AG04450 (cell line): ENCODE results near the gene LCMT2. TPM values are rescaled to one million over a fixed set of nuclear protein-coding genes. Genes with fewer than 3 reads are reported as not detected.

Experiments used
- CTCF ChIA-PET: fragments of 300-600, 350-600 bp; formaldehyde crosslinking; extraction: SDS; loops from one replicate; lab custom pipeline; 2022; ENCODE audit warnings: antibody characterized with exemption, inconsistent platforms; lab: Charles Lee
- POLR2A ChIA-PET: fragments of 350-600 bp; formaldehyde crosslinking; extraction: SDS; loops from one replicate; lab custom pipeline; 2021; ENCODE audit warnings: antibody characterized with exemption, inconsistent platforms; lab: Yijun Ruan, JAX
- DNase-seq: peaks from one replicate; pipeline ENCODE4 v3.0.0-alpha.2; 2011; ENCODE audit warnings: low read depth, low spot score
- H3K27ac ChIP-seq: one replicate; pipeline ENCODE4 v1.5.1; 2012; ENCODE audit warnings: low read depth, low read length, control low read depth
- H3K27me3 ChIP-seq: one replicate; pipeline ENCODE4 v1.6.0; 2012; ENCODE audit warnings: low read length; ENCODE audit not compliant: control insufficient read depth, insufficient read depth
- H3K4me3 ChIP-seq: 2 replicates; pipeline ENCODE4 v1.5.1; 2011; ENCODE audit warnings: mild to moderate bottlenecking, low read depth, low read length, control low read depth
- H3K9me3 ChIP-seq: 2 replicates; pipeline ENCODE4 v1.5.1; 2012; ENCODE audit warnings: low read length; ENCODE audit not compliant: control insufficient read depth, insufficient read depth
- polyA plus RNA-seq: library from polyadenylated mRNA; depleted of rRNA; stranded (reverse); fragments of >200 nt; gene quantifications from 2 replicates; pipeline ENCODE4 v1.2.3, GENCODE V29; 2011
- TF ChIP-seq, protein P1 (sequence below): IDR thresholded peaks from 2 replicates; pipeline ENCODE4 v1.5.1; 2011; ENCODE audit warnings: low read depth, low read length, control low read depth, inconsistent platforms

LCMT2 gene
- polyA plus RNA-seq, 1 experiment, result 11.7 TPM

DNA sequence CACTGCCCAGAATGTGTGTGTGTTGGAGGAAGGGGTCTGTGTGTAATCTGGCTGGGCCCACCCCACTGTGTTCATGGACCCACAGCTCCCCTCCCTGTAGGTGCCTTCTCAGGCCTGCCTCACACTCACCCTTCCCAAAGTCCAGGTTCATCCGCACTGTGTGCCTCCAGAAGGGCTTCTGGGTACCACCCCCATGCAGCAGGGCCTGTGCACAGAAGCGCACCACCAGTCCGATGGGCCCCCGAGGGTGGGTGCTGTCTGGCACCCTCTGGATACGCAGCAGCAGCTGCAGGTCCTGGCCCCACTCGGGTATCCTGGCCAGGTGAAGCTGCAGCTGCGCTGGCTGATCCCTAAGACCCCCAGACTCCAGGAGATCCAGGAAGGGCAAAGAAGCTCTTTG, 50.9 kb downstream of the LCMT2 start:
- no peak overlapping the region for H3K4me3 ChIP-seq
- H3K9me3 ChIP-seq, result no peaks in the 10 kb centered on the region
- no peak for DNase-seq
- TF ChIP-seq, protein P1, sequence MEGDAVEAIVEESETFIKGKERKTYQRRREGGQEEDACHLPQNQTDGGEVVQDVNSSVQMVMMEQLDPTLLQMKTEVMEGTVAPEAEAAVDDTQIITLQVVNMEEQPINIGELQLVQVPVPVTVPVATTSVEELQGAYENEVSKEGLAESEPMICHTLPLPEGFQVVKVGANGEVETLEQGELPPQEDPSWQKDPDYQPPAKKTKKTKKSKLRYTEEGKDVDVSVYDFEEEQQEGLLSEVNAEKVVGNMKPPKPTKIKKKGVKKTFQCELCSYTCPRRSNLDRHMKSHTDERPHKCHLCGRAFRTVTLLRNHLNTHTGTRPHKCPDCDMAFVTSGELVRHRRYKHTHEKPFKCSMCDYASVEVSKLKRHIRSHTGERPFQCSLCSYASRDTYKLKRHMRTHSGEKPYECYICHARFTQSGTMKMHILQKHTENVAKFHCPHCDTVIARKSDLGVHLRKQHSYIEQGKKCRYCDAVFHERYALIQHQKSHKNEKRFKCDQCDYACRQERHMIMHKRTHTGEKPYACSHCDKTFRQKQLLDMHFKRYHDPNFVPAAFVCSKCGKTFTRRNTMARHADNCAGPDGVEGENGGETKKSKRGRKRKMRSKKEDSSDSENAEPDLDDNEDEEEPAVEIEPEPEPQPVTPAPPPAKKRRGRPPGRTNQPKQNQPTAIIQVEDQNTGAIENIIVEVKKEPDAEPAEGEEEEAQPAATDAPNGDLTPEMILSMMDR, result no peak
- H3K27me3 ChIP-seq, result peaks cover 21% of the 10 kb centered on the region
- CTCF ChIA-PET, result interaction anchor here (1.3 kb wide), 1 partner anchor 54 kb away, joined by 3 read pairs; no protein-coding TSS in a partner anchor
- H3K27ac ChIP-seq, result no peak overlapping the region
- POLR2A ChIA-PET, result no interaction called here

DNA sequence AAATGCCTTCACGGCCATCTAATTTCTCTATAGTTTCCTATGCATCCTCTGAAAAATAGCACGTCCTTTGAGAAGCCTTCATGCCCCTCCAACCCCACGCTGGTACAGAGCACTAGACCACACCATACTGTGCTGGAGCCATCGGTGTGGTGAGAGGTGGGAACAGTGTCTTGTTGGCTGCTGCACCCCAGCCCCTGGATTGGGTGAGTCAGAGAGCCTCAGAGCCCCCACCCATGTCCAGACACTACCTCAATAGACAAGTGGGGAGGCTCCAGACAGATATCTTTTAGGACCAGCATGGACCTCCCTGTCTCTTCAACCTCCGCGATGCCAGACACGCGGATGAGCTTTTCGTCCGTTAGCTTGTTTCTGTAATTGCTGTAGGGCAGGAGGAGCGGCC, 51.5 kb downstream of the LCMT2 start:
- H3K27me3 ChIP-seq, result peaks cover 25% of the 10 kb centered on the region
- H3K4me3 ChIP-seq, result no peak overlapping the region
- POLR2A ChIA-PET, result no interaction called here
- CTCF ChIA-PET, result no interaction called here
- DNase-seq, result no peak
- H3K27ac ChIP-seq, result no peak overlapping the region
- TF ChIP-seq, protein P1, result no peak
- H3K9me3 ChIP-seq, result no peaks in the 10 kb centered on the region

DNA sequence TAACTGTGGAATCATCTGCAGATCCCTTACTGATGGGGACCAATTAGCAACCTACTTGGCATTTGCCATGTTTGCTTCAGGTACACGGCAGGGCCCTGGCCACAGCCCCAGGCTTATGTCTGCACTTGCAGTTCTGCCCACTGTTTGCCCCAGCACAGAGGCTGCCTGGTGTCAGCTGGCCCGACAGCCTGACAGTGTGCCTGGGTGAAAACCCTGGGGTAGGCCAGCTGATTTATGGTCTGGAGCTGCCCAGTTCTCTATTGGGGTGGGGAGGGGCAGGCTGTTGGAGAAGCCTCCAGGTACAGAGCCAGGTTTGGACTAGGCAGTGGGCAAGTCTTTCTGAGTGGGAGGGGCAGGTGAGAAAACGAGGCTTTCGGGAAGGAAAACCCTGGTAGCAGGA, 52.5 kb downstream of the LCMT2 start:
- TF ChIP-seq, protein P1, result no peak
- Histone ChIP-seq H3K4me3 (no peak overlapping the region), H3K9me3 (no peaks in the 10 kb centered on the region), H3K27ac (no peak overlapping the region), H3K27me3 (peaks cover 25% of the 10 kb centered on the region)
- CTCF ChIA-PET, result interaction anchor here (1.3 kb wide), 1 partner anchor 53 kb away, joined by 4 read pairs; no protein-coding TSS in a partner anchor
- POLR2A ChIA-PET, result no interaction called here
- DNase-seq, result no peak

DNA sequence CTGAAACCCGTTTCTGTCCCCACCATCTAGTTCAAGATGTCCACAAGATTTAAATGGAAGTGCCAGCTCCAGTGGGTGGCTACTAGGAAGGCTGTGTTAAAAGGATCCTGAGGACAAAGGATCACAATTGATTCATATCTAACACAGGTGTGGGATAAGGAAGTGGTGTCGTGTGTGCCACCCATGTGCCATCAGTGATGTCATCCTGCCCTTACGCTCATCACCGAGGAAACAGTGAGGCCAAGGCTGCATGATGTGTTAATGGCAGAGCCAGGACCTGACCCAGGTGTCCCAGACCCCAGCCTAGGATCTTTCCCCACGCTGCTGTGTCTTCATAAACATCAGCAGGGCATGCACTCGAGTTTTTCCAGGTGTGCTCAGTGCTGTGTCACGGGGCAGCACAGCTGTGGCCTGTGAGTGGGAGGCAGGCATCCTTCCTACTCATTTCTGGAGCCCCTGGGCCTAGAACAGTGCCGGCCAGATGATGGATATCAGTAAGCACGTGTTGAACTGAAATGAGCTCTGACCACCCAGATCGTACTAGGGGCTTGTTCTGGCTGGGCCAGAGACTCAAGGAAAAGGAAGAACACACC, 53.0 kb downstream of the LCMT2 start:
- POLR2A ChIA-PET, result no interaction called here
- TF ChIP-seq, protein P1, result no peak
- Histone ChIP-seq H3K27me3 (peaks cover 25% of the 10 kb centered on the region), H3K4me3 (no peak overlapping the region), H3K9me3 (no peaks in the 10 kb centered on the region), H3K27ac (no peak overlapping the region)
- no peak for DNase-seq
- CTCF ChIA-PET, result interaction anchor here (1.3 kb wide), 1 partner anchor 52 kb away, joined by 4 read pairs; no protein-coding TSS in a partner anchor

DNA sequence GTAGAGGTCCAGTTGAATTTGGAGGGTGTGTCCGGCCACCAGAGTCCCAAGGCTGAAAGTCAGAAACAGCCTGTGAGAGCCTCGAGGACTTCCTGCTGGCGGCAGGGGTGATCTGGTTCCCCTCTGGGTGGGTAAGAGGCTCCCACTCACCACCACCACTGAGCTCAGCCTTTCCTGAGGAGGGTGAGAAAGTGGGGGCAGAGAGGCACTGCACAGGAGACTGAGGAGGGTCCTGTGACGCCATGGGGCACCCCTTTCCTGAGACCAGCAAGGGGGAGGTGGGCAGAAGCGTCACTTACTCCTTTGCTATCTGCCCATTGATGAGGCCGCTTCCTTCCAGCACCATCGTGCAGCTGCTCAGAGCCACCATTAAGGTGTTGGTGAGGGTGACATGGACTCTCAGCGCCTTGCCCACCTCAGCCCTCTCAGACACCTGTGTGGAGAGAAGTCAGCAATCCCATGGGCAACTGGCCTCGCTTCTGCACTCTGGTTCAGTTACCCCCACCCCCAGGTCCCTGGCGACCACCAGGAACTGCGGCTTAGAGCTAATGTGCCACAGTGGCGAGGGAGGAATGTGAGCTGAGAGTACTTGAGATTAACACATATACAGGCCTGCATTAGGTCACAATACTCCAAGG, 53.7 kb downstream of the LCMT2 start:
- peaks cover 25% of the 10 kb centered on the region for H3K27me3 ChIP-seq
- CTCF ChIA-PET, result interaction anchor here (0.9 to 1.3 kb wide), 3 partner anchors 9 to 52 kb away, joined by 3 to 4 read pairs (median 3); no protein-coding TSS in a partner anchor
- POLR2A ChIA-PET, result no interaction called here
- DNase-seq, result no peak
- no peak overlapping the region for H3K27ac ChIP-seq
- H3K4me3 ChIP-seq, result no peak overlapping the region
- TF ChIP-seq, protein P1, result no peak
- no peaks in the 10 kb centered on the region for H3K9me3 ChIP-seq
